ENCODE measurements around the gene RANBP17.

Gene RANBP17

GRCh38 chr5:171102877-171103610, 241.2 kb downstream of the RANBP17 start:
- DNase-seq = no peak

- DNase-seq = no peak
Observed at GRCh38 chr5:171107669-171108068, 245.9 kb downstream of the RANBP17 start.

GRCh38 chr5:171115519-171115918, 253.7 kb downstream of the RANBP17 start:
- DNase-seq = no peak

- no peak for DNase-seq
Observed at GRCh38 chr5:171116719-171117118, 254.9 kb downstream of the RANBP17 start.

GRCh38 chr5:171120986-171121622, 259.3 kb downstream of the RANBP17 start:
- DNase-seq = no peak

GRCh38 chr5:171121638-171122037, 259.8 kb downstream of the RANBP17 start:
- DNase-seq = no peak

- DNase-seq = no peak
Observed at GRCh38 chr5:171122372-171122771, 260.6 kb downstream of the RANBP17 start.

GRCh38 chr5:171123417-171123816, 261.6 kb downstream of the RANBP17 start:
- no peak for DNase-seq

- DNase-seq = no peak
Observed at GRCh38 chr5:171127314-171127713, 265.5 kb downstream of the RANBP17 start.

GRCh38 chr5:171128136-171128535, 266.3 kb downstream of the RANBP17 start:
- no peak for DNase-seq

GRCh38 chr5:171129308-171129707, 267.5 kb downstream of the RANBP17 start:
- no peak for DNase-seq

- DNase-seq = no peak
Observed at GRCh38 chr5:171131497-171131896, 269.7 kb downstream of the RANBP17 start.

- no peak for DNase-seq
Observed at GRCh38 chr5:171137768-171138525, 276.1 kb downstream of the RANBP17 start.

- no peak for DNase-seq
Observed at GRCh38 chr5:171139227-171139626, 277.4 kb downstream of the RANBP17 start.

- no peak for DNase-seq
Observed at GRCh38 chr5:171142617-171143016, 280.8 kb downstream of the RANBP17 start.

GRCh38 chr5:171143171-171143570, 281.4 kb downstream of the RANBP17 start:
- no peak for DNase-seq

- no peak for DNase-seq
Observed at GRCh38 chr5:171143926-171144325, 282.1 kb downstream of the RANBP17 start.

GRCh38 chr5:171149333-171149732, 287.5 kb downstream of the RANBP17 start:
- no peak for DNase-seq

- DNase-seq = no peak
Observed at GRCh38 chr5:171149772-171150171, 288.0 kb downstream of the RANBP17 start.

- no peak for DNase-seq
Observed at GRCh38 chr5:171152382-171152781, 290.6 kb downstream of the RANBP17 start.

- no peak for DNase-seq
Observed at GRCh38 chr5:171155621-171156020, 293.8 kb downstream of the RANBP17 start.

GRCh38 chr5:171157276-171157675, 295.5 kb downstream of the RANBP17 start:
- DNase-seq = no peak

- no peak for DNase-seq
Observed at GRCh38 chr5:171157775-171158174, 296.0 kb downstream of the RANBP17 start.

- DNase-seq = no peak
Observed at GRCh38 chr5:171158581-171158980, 296.8 kb downstream of the RANBP17 start.
